Stimulated activated naive B cell treated with anti-CD40 and anti-IgM and Interleukin-4, amounts not matched to agents 10 μg/mL and 1 μg/mL and 100 μg/mL, for 72 hours (primary cell): ENCODE results near the gene PHPT1.

Experiments
- ATAC-seq, 2 donors: fragments of 150-1000 bp; cut with Tn5 transposase; replicated peaks; 2 replicates each; pipeline ENCODE4 v1.10.0; 2021; ENCODE audit warnings: moderate library complexity in 1 of 2
- DNase-seq: peaks from one replicate; pipeline ENCODE4 v3.0.0; 2021
- H3K27ac Mint-ChIP-seq: one replicate; pipeline ENCODE4 v1.8.0; 2022; ENCODE audit warnings: mild to moderate bottlenecking, mixed read lengths
- H3K27me3 Mint-ChIP-seq, 2 donors: one replicate each; pipeline ENCODE4 v1.8.0; 2022; ENCODE audit warnings: mixed read lengths in 2 of 2
- H3K36me3 Mint-ChIP-seq, 2 donors: one replicate each; pipeline ENCODE4 v1.8.0; 2022; ENCODE audit warnings: mixed read lengths in 2 of 2, mild to moderate bottlenecking in 1 of 2
- H3K4me1 Mint-ChIP-seq, 2 donors: one replicate each; pipeline ENCODE4 v1.8.0; 2022; ENCODE audit warnings: mixed read lengths in 2 of 2, mild to moderate bottlenecking in 1 of 2
- H3K4me3 Mint-ChIP-seq, 2 donors: one replicate each; pipeline ENCODE4 v1.8.0; 2022; ENCODE audit warnings: mild to moderate bottlenecking in 2 of 2, mixed read lengths in 2 of 2, moderate library complexity in 1 of 2
- H3K9me3 Mint-ChIP-seq, 2 donors: one replicate each; pipeline ENCODE4 v1.8.0; 2022; ENCODE audit warnings: mixed read lengths in 2 of 2, mild to moderate bottlenecking in 1 of 2

The PHPT1 gene

DNA sequence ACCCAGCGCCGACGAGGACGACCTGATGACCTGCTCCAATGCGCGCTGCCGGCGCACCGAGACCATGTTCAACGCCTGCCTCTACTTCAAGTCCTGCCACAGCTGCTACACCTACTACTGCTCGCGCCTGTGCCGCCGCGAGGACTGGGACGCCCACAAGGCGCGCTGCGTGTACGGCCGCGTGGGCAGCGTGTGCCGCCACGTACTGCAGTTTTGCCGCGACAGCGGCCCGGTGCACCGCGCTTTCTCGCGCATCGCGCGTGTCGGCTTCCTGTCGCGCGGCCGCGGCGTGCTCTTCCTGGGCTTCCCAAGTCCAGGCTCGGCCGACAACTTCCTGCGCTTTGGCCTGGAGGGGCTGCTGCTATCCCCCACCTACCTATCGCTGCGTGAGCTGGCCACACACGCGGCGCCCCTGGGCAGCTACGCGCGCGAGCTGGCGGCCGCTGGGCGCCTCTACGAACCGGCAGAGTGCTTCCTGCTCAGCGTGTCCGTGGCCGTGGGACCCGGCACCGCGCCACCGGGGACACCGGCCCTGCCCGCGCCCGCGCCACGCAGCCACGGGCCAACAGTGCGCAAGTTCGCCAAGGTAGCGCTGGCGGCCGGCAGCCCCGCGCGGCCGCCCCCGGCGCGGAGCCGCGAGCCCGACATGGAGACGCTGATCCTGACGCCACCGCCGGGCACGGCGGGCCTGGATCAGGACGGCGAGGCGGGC, 2.7 kb upstream of the PHPT1 start:
- Mint-ChIP-seq H3K27me3 (peaks cover 11 to 30% of the 10 kb centered on the region in 2 donors), H3K9me3 (no peaks in the 10 kb centered on the region), H3K36me3 (peaks cover 12 to 21% of the 10 kb centered on the region in 2 donors), H3K27ac (peak overlapping the region; percentile 94), H3K4me1 (peaks cover 31 to 51% of the 10 kb centered on the region in 2 donors), H3K4me3 (peak overlapping the region; percentile 52 to 67)
- DNase-seq = no peak
- ATAC-seq = no peak

DNA sequence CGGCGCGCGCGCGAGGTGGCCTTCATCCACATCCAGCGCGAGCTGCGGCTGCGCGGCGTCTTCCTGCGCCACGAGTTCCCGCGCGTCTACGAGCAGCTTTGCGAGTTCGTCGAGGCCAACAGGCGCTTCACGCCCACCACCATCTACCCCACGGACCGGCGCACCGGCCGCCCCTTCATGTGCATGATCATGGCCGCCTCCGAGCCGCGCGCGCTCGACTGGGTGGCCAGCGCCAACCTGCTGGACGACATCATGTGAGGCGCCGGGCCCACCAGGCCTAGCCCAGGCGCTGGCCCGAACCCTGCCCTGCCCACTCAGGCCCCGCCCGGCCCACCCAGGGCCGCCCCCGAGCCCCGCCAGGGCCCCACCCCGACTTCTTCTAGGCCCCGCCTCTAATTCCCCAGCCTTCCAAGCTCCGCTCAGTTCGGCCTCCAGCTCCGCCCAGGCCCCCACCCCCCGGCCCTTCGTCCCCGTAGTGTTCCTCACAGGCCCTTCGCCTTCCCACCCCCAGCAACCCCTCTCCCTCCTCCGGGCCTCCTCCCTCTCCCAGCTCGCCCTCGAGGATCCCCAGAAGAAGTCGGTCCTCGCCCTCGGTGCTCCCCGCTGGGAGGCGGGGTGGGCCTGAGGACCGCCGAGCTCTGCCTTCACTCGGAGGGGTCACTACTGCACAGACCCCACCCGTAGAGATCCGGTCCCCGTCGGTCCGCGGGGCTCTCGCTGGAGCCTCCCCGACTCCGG, 2.0 kb upstream of the PHPT1 start:
- DNase-seq (no peak), ATAC-seq (no peak)
- H3K27me3 Mint-ChIP-seq = peaks cover 11 to 29% of the 10 kb centered on the region in 2 donors
- peaks cover 28 to 46% of the 10 kb centered on the region in 2 donors for H3K4me1 Mint-ChIP-seq
- peak overlapping the region; percentile 98 for H3K27ac Mint-ChIP-seq
- H3K36me3 Mint-ChIP-seq = peaks cover 15 to 25% of the 10 kb centered on the region in 2 donors
- H3K4me3 Mint-ChIP-seq = peak overlapping the region; percentile 91 to 92
- no peaks in the 10 kb centered on the region for H3K9me3 Mint-ChIP-seq

DNA sequence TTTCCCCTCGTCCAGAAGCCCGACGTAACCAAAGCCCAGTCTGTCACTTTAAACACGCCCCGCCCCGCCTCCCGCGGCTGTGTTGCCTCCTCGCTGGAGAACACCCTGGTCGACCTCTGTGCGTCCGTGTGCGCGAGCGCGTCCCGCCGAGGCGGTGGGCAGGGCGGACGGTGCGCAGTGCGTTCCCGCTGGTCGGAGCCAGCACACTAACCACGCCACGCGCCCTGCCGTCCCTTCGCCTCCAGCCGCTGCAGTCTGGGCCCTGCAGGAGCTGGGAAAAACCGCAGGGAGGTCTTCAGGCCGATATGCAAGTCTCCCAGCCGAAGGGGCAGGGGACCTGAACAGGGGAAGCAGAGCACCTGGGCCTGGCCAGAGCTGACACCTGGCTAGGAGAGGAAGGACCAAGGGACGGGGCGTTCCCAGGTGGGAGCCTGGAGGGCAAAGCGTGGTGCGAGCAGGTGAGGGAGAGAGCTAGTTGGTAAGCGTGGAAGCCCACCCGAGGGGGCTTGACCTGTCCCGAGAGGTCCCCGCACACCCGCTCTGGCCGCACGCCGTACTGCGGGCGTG, 1.3 kb upstream of the PHPT1 start:
- H3K27me3 Mint-ChIP-seq = peaks cover 11 to 25% of the 10 kb centered on the region in 2 donors
- H3K4me3 Mint-ChIP-seq = peak overlapping the region; percentile 91 to 92
- peaks cover 16 to 27% of the 10 kb centered on the region in 2 donors for H3K36me3 Mint-ChIP-seq
- peak; percentile 65 for DNase-seq
- ATAC-seq = peak; percentile 32 to 36
- H3K27ac Mint-ChIP-seq = peak overlapping the region; percentile 98
- H3K4me1 Mint-ChIP-seq = peaks cover 26 to 42% of the 10 kb centered on the region in 2 donors
- no peaks in the 10 kb centered on the region for H3K9me3 Mint-ChIP-seq

DNA sequence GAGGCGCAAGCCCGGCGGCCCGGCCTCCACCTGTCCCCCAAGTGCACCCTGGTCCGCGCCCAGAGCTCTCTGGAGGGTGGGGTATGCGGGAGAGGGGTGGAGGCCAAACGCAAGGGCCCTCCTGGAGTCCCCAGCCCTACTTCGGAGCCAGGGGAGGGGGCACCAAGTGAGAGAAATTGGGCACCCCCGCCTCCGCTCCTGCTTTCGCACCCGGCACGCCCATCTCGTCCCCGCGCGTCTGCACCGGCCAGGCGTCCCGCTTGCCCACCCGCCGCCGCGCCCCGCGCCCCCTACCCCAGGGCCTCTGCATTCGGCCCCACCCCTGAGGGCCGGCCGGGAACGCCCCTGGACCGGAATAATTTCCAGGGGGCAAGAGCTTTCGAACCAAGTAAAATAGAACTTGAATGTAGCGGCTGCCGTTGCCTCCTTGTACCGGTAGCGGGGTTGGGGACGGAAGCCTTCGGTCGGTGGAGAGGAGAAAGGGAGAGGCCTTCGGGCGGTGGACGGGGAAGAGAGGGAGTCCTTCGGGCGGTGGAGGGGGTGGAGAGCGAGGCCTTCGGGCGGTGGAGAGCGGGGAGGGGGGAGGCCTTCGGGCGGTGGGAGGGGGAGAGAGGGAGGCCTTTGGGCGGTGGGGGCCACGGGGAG, 694 bp upstream of the PHPT1 start:
- ATAC-seq (peak; percentile 10 to 14), DNase-seq (no peak)
- peak overlapping the region; percentile 94 for H3K27ac Mint-ChIP-seq
- no peaks in the 10 kb centered on the region for H3K9me3 Mint-ChIP-seq
- peaks cover 11 to 25% of the 10 kb centered on the region in 2 donors for H3K27me3 Mint-ChIP-seq
- peaks cover 16 to 27% of the 10 kb centered on the region in 2 donors for H3K36me3 Mint-ChIP-seq
- peak overlapping the region; percentile 92 to 96 for H3K4me3 Mint-ChIP-seq
- peaks cover 24 to 38% of the 10 kb centered on the region in 2 donors for H3K4me1 Mint-ChIP-seq

DNA sequence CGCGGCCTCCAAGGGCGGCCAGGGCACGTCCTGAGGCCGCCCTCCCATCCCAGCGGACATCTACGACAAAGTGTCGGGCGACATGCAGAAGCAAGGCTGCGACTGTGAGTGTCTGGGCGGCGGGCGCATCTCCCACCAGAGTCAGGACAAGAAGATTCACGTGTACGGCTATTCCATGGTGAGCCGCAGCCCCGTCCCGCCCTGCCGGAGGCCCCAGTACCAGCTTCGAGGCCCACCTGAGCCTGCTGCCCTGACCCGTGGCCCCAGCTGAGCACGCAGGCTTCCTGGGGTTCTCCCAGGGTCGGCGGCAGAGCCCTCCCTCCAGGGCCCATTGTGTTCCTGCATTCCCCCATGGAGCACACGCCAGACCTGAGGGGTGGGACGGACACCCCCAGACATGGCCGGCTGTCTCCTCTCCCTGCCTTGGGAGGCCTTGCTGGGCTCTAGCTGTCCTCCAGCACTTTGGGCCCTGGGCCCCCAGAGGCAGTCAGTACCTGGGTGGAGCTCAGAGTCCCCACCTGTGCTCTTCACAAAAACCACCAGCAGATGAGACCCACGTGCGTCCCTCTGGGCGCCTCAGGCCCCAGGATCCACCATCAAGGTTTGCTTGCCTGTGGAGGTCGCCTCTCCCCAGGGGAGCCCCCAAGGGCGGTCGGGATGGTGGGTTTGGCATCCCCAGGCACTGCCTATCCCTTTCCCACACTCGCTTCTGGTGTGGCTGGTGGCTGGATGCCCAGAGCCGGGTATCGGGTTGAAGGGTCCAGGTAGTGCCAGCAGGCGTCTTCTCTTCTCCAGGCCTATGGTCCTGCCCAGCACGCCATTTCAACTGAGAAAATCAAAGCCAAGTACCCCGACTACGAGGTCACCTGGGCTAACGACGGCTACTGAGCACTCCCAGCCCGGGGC, 1.0 kb downstream of the PHPT1 start:
- Mint-ChIP-seq H3K36me3 (peaks cover 17 to 27% of the 10 kb centered on the region in 2 donors), H3K27ac (peak overlapping the region; percentile 86), H3K9me3 (no peaks in the 10 kb centered on the region), H3K4me3 (peak overlapping the region; percentile 92 to 96), H3K27me3 (peaks cover 11 to 19% of the 10 kb centered on the region in 2 donors), H3K4me1 (peaks cover 21 to 32% of the 10 kb centered on the region in 2 donors)
- ATAC-seq = no peak
- no peak for DNase-seq

DNA sequence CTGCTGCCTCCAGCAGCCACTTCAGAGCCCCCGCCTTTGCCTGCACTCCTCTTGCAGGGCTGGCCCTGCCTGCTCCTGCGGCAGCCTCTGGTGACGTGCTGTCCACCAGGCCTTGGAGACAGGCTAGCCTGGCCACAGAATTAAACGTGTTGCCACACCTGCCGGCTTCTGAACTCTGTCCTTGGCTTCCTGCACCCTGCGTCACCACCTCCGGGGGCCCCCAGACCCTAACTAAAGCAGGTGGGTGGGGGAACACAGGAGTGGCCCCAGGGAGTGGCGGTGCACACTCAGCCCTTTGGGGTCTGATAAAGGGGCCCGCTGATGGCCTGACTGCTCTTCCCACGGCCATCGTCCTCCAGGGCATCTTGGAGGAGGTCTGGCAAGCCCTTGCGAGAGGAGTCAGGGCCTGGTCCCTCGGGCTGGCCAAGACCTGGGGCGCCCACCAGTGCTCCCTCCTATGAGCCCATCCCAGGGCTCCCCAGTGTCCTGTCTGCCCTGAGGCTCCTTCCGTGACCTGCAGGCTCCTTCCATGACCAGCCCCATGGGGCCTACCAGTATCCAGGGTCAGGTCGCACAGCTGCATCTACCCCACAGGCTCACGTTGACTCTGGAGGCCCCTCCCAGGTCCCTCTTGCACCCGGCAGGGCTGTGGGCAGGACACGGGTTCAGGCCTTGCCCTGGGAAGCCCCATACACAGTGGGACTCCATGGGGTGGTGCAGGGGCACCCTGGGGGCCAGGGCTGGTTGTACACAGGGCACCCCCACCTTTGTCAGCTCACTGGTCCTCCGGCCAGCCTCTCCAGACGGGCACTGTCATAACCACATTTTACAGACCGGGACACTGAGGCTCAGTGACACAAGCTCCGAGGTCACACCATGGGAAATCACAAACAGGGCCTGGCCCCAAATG, 1.9 kb downstream of the PHPT1 start:
- peaks cover 11 to 18% of the 10 kb centered on the region in 2 donors for H3K27me3 Mint-ChIP-seq
- DNase-seq (no peak), ATAC-seq (no peak)
- H3K4me3 Mint-ChIP-seq = peak overlapping the region; percentile 8 to 96
- peak overlapping the region; percentile 42 for H3K27ac Mint-ChIP-seq
- peaks cover 17 to 26% of the 10 kb centered on the region in 2 donors for H3K36me3 Mint-ChIP-seq
- H3K4me1 Mint-ChIP-seq = peaks cover 21 to 32% of the 10 kb centered on the region in 2 donors
- H3K9me3 Mint-ChIP-seq = no peaks in the 10 kb centered on the region

DNA sequence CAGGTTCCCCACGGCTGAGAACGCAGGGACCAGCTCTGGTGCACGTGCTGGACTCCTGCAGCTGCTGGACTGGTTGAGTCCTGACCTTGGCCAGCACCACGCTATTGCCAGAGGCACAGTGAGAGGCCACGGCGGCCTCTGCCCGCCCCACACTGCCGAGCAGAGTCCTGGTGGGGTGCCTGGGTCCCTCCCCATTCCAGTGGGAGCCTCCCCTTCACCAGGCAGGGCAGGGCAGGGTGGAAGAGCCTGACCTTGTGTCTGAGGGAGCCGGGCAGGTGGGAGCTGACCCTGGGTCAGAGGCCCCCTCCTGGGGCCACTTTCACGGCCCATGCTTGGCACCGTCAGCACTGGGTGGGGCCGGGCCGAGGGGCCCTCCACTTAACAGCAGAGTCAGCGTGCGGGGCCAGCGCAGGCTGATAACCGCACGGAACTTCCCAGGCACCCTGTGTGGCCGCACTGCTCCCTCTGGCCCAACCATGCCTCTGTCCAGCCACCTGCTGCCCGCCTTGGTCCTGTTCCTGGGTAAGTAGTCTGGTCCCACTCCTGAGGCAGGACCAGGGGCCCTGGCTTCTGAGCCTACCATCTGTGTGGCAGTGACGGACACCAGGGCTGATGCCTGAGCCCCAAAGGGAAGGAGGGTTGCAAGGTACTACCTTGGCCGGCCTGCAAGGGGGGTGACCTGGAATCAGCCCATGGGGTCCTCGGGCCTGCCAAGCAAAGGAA, 2.9 kb downstream of the PHPT1 start, which contains the start of gene MAMDC4:
Gene MAMDC4, plus strand, starts transcription at position 406 of the 723 bp plus-strand sequence. Its CDS starts 71 bp downstream, at position 477.
- peak within 1 kb of the TSS in 1 of 2 donors; percentile 8 for H3K4me3 Mint-ChIP-seq

DNA sequence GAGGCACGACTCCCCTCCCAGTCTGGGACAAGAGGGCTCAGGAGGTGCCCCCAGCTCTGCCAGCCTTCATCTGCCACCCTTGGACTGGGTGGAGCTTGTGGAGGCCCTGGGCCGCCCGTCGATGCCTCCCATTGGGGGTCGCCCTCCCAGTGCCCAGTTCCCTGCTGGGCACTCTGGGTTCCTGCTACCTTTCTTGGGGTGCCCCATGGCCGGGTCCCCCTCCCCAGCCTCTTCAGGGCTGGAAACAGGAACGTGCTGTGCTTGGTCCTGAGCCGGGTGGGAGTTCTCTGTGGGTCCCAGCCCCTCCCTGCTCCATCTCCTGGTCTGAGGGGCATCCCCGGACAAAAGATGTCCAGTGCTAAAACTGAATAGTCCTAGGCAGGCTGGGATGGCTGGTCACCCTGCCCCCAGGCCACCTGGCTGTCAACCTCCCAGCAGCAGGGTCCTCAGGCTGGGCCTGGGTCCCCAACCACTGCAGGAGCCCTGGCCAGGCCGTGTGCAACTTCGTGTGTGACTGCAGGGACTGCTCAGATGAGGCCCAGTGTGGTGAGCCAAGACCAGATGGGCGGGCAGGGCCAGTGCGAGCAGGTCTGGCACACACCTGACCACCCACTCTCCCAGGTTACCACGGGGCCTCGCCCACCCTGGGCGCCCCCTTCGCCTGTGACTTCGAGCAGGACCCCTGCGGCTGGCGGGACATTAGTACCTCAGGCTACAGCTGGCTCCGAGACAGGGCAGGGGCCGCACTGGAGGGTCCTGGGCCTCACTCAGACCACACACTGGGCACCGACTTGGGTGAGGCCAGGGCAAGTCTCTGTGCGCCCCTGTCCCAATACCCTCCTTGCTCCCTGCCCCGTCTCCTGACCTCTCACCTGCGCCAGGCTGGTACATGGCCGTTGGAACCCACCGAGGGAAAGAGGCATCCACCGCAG, 3.7 kb downstream of the PHPT1 start:
- no peak for ATAC-seq
- peaks cover 2% of the 10 kb centered on the region in 2 donors for H3K27me3 Mint-ChIP-seq
- H3K36me3 Mint-ChIP-seq = peaks cover 13 to 18% of the 10 kb centered on the region in 2 donors
- DNase-seq = no peak
- H3K9me3 Mint-ChIP-seq = no peaks in the 10 kb centered on the region
- H3K4me1 Mint-ChIP-seq = peaks cover 11 to 16% of the 10 kb centered on the region in 2 donors
- H3K4me3 Mint-ChIP-seq = no peak overlapping the region
- H3K27ac Mint-ChIP-seq = no peak overlapping the region

More for the DNA sequence above, 2.9 kb downstream of the PHPT1 start, which contains the start of gene MAMDC4:
- H3K9me3 Mint-ChIP-seq = no peaks in the 10 kb centered on the region
- ATAC-seq (no peak), DNase-seq (no peak)
- H3K27me3 Mint-ChIP-seq = peaks cover 7 to 11% of the 10 kb centered on the region in 2 donors
- peaks cover 17 to 23% of the 10 kb centered on the region in 2 donors for H3K36me3 Mint-ChIP-seq
- peak within 1 kb of the TSS; percentile 42 for H3K27ac Mint-ChIP-seq
- H3K4me1 Mint-ChIP-seq = peaks cover 17 to 24% of the 10 kb centered on the region in 2 donors

DNA sequence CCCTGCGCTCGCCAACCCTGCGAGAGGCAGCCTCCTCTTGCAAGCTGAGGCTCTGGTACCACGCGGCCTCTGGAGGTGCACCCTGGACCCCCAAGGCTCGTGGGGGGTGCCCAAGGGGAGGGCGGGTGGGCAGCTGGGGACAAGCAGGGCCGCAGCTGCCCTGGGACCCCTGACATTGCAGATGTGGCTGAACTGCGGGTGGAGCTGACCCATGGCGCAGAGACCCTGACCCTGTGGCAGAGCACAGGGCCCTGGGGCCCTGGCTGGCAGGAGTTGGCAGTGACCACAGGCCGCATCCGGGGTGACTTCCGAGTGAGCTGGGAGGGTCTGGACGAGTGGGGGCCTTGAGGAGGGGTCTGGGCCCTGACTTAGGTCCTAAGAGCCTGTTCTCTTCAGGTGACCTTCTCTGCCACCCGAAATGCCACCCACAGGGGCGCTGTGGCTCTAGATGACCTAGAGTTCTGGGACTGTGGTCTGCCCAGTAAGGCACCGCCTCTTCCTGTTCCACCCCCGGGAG, 4.4 kb downstream of the PHPT1 start:
- peaks cover 11 to 17% of the 10 kb centered on the region in 2 donors for H3K36me3 Mint-ChIP-seq
- peaks cover 9 to 14% of the 10 kb centered on the region in 2 donors for H3K4me1 Mint-ChIP-seq
- H3K27me3 Mint-ChIP-seq = no peaks in the 10 kb centered on the region
- no peak for ATAC-seq
- no peaks in the 10 kb centered on the region for H3K9me3 Mint-ChIP-seq
- no peak overlapping the region for H3K4me3 Mint-ChIP-seq
- H3K27ac Mint-ChIP-seq = no peak overlapping the region
- DNase-seq = no peak

DNA sequence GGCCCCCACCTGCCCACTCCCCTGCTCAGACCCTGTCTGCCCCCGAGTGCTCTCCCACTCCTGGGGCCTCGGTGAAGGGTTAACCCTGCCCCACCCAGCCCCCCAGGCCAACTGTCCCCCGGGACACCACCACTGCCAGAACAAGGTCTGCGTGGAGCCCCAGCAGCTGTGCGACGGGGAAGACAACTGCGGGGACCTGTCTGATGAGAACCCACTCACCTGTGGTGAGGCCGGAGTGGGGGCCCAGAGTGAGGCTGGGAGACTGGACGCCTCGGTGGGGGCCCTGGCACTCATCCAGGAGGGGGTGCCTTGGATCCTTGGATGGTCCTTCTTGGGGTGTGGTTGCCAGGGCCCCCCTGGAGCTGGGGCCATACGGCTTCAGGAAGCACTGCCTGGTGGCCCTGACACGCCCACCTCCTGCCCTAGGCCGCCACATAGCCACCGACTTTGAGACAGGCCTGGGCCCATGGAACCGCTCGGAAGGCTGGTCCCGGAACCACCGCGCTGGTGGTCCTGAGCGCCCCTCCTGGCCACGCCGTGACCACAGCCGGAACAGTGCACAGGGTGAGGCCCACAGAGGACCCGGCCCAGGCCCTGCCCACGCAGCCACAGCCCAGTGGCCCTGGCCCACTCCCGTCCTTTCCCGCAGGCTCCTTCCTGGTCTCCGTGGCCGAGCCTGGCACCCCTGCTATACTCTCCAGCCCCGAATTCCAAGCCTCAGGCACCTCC, 5.1 kb downstream of the PHPT1 start:
- ATAC-seq (no peak), DNase-seq (no peak)
- H3K4me3 Mint-ChIP-seq = no peak overlapping the region
- H3K9me3 Mint-ChIP-seq = no peaks in the 10 kb centered on the region
- peaks cover 8 to 14% of the 10 kb centered on the region in 2 donors for H3K4me1 Mint-ChIP-seq
- H3K36me3 Mint-ChIP-seq = peaks cover 11 to 17% of the 10 kb centered on the region in 2 donors
- peak overlapping the region; percentile 82 for H3K27ac Mint-ChIP-seq
- H3K27me3 Mint-ChIP-seq = no peaks in the 10 kb centered on the region
